Keratinocyte (primary cell): Measurements from ENCODE around the gene SLC32A1. TPM values are rescaled to one million over a fixed set of nuclear protein-coding genes. Genes with fewer than 3 reads are reported as not detected.
A peak's percentile ranks its signal among the peaks of the same experiment; 100 is the strongest.

ENCODE experiments used
- DNase-seq: peaks from one replicate; pipeline ENCODE4 v3.0.0-alpha.2; 2011; ENCODE audit warnings: low read depth, missing footprints, low spot score
- FAIRE-seq: peaks from 2 replicates; lab custom pipeline; 2011; peaks lifted over from hg19 to GRCh38; lab: Jason Lieb, UNC
- H2AFZ ChIP-seq: 2 replicates; pipeline ENCODE4 v1.6.0; 2012; ENCODE audit warnings: low read length, control low read depth, inconsistent platforms; ENCODE audit not compliant: control insufficient read depth
- H3K27ac ChIP-seq: 2 replicates; pipeline ENCODE4 v1.5.1; 2011; ENCODE audit warnings: low read length; ENCODE audit not compliant: control insufficient read depth, insufficient read depth
- H3K27me3 ChIP-seq: 3 replicates; pipeline ENCODE4 v1.6.0; 2011; ENCODE audit warnings: low read length; ENCODE audit not compliant: control insufficient read depth, insufficient read depth; ENCODE audit errors: extremely low read depth
- H3K36me3 ChIP-seq, 2 experiments: 2 replicates in 1 of 2; 3 replicates in 1 of 2; pipeline ENCODE4 v1.5.1; 2011; ENCODE audit warnings: low read length in 2 of 2, mild to moderate bottlenecking in 1 of 2; ENCODE audit not compliant: control insufficient read depth in 2 of 2, insufficient read depth in 2 of 2; ENCODE audit errors: extremely low read depth in 1 of 2
- H3K4me1 ChIP-seq: 3 replicates; pipeline ENCODE4 v1.5.1; 2011; ENCODE audit warnings: low read length; ENCODE audit not compliant: control insufficient read depth, insufficient read depth; ENCODE audit errors: extremely low read depth
- H3K4me2 ChIP-seq: 3 replicates; pipeline ENCODE4 v1.6.0; 2011; ENCODE audit warnings: low read depth, low read length; ENCODE audit not compliant: control insufficient read depth, insufficient read depth; ENCODE audit errors: extremely low read depth
- H3K4me3 ChIP-seq, 3 experiments: fragments of 200-600 bp in 1 of 3; sonication (generic) in 1 of 3; 2 replicates in 2 of 3; 3 replicates in 1 of 3; pipeline ENCODE4 v1.5.1; 2011 to 2016; ENCODE audit warnings: low read length in 3 of 3, mild to moderate bottlenecking in 3 of 3, control low read depth in 2 of 3, inconsistent platforms in 1 of 3, low read depth in 1 of 3, mixed read lengths in 1 of 3, mixed run types in 1 of 3, moderate library complexity in 1 of 3; ENCODE audit not compliant: control insufficient read depth in 2 of 3, insufficient read depth in 2 of 3; ENCODE audit errors: extremely low read depth in 1 of 3
- H3K79me2 ChIP-seq: 2 replicates; pipeline ENCODE4 v1.6.0; 2012; ENCODE audit warnings: low read length; ENCODE audit not compliant: control insufficient read depth, insufficient read depth
- H3K9ac ChIP-seq: 3 replicates; pipeline ENCODE4 v1.6.0; 2011; ENCODE audit warnings: low read length; ENCODE audit not compliant: control insufficient read depth, insufficient read depth; ENCODE audit errors: extremely low read depth
- H3K9me1 ChIP-seq: 3 replicates; pipeline ENCODE4 v1.6.0; 2011; ENCODE audit warnings: low read length; ENCODE audit not compliant: control insufficient read depth, insufficient read depth; ENCODE audit errors: extremely low read depth
- H3K9me3 ChIP-seq: 2 replicates; pipeline ENCODE4 v1.5.1; 2012; ENCODE audit warnings: low read depth, low read length; ENCODE audit not compliant: control insufficient read depth
- H4K20me1 ChIP-seq: 3 replicates; pipeline ENCODE4 v1.6.0; 2011; ENCODE audit warnings: low read length; ENCODE audit not compliant: control insufficient read depth, insufficient read depth; ENCODE audit errors: extremely low read depth
- CTCF ChIP-seq, 3 experiments: IDR thresholded peaks in 1 of 3; conservative IDR thresholded peaks in 1 of 3; optimal IDR thresholded peaks in 1 of 3; 2 replicates in 2 of 3; 3 replicates in 1 of 3; pipeline versions ENCODE3 to v1.5.1; 2011; ENCODE audit warnings: low read length in 3 of 3, mild to moderate bottlenecking in 3 of 3, moderate library complexity in 2 of 3, control low read depth in 1 of 3, inconsistent platforms in 1 of 3; ENCODE audit not compliant: insufficient read depth in 2 of 3; ENCODE audit errors: extremely low read depth in 1 of 3
- EZH2 ChIP-seq: IDR thresholded peaks from one replicate; pipeline ENCODE4 v1.6.1; 2012; ENCODE audit warnings: inconsistent platforms, mild to moderate bottlenecking, low read length, moderate library complexity
- dilution Hi-C: fragments of 300-500 bp; cut with MboI; formaldehyde crosslinking; loops from one replicate; pipeline ENCODE4 v1.7.0; 2020; ENCODE audit warnings: low sequenced_read_pairs; ENCODE audit not compliant: extremely low pct_ligation_motif_present
- polyA plus RNA-seq, 5 experiments: library from polyadenylated mRNA; depleted of rRNA in 3 of 5; stranded (reverse) in 3 of 5; stranded (forward) in 1 of 5; unstranded in 1 of 5; fragments of >200 nt; gene quantifications; 1 replicate in 1 of 5; 2 replicates in 3 of 5; 3 replicates in 1 of 5; pipeline versions ENCODE4 v1.2.1 to v1.2.3, GENCODE V29; 2011 to 2012; ENCODE audit warnings: missing spikeins in 2 of 5, low read depth in 1 of 5, low replicate concordance in 1 of 5

SLC32A1 gene
- polyA plus RNA-seq, 1 donor (not counting 4 experiments of a cell fraction or from before 2014, with no cell fraction given): not detected

GRCh38 chr20:38751360-38751976 is 27.2 kb downstream of the SLC32A1 start:
- no peaks in the 10 kb centered on the region for H4K20me1 ChIP-seq
- no peak overlapping the region for H3K4me2 ChIP-seq
- H3K79me2 ChIP-seq: peaks cover 4% of the 10 kb centered on the region
- H3K27ac ChIP-seq: no peak overlapping the region
- H3K9ac ChIP-seq: no peak overlapping the region
- no peak for DNase-seq
- peaks cover 7 to 14% of the 10 kb centered on the region in 2 experiments for H3K36me3 ChIP-seq
- no peaks in the 10 kb centered on the region for H3K9me1 ChIP-seq
- no peak overlapping the region for H3K4me3 ChIP-seq
- no peaks in the 10 kb centered on the region for H3K27me3 ChIP-seq
- TF ChIP-seq EZH2 (no peak), CTCF (optimal IDR thresholded peaks at IDR 0.05 in 1 of 3, IDR thresholded peaks at IDR 0.05 in 1 of 3, conservative IDR thresholded peaks at IDR 0.05 in 1 of 3; ENCODE audit: extremely low read depth in 1 of 3, insufficient read depth in 2 of 3, low read length in 3 of 3) (peak in 2 of 3 experiments; percentile 51 to 66)
- peaks cover 13% of the 10 kb centered on the region for H3K4me1 ChIP-seq
- dilution Hi-C loops: no loop called here
- no peak overlapping the region for H2AFZ ChIP-seq
- H3K9me3 ChIP-seq: no peaks in the 10 kb centered on the region
- peak; percentile 75 for FAIRE-seq

GRCh38 chr20:38752029-38752428 is 27.7 kb downstream of the SLC32A1 start:
- TF ChIP-seq CTCF (optimal IDR thresholded peaks at IDR 0.05 in 1 of 3, IDR thresholded peaks at IDR 0.05 in 1 of 3, conservative IDR thresholded peaks at IDR 0.05 in 1 of 3; ENCODE audit: extremely low read depth in 1 of 3, insufficient read depth in 2 of 3, low read length in 3 of 3): no peak
- Histone ChIP-seq H3K27me3 (no peaks in the 10 kb centered on the region), H3K9me3 (no peaks in the 10 kb centered on the region), H2AFZ (no peak overlapping the region), H4K20me1 (no peaks in the 10 kb centered on the region), H3K4me3 (no peak overlapping the region), H3K4me1 (peaks cover 13% of the 10 kb centered on the region), H3K4me2 (no peak overlapping the region), H3K9me1 (no peaks in the 10 kb centered on the region), H3K79me2 (peaks cover 4% of the 10 kb centered on the region), H3K36me3 (peaks cover 9 to 14% of the 10 kb centered on the region in 2 experiments), H3K27ac (no peak overlapping the region), H3K9ac (no peak overlapping the region)
- DNase-seq (no peak), FAIRE-seq (no peak)
- dilution Hi-C loops: no loop called here
